A549 (cell line): ENCODE measurements around the gene NFILZ.

ENCODE experiments used
- CHD4 ChIP-seq: fragments of 200-600 bp; sonication (generic); IDR thresholded peaks from 2 replicates; pipeline ENCODE4 v1.6.1; 2016; ENCODE audit warnings: antibody characterized with exemption, mild to moderate bottlenecking, borderline replicate concordance
- EP300 ChIP-seq, 2 experiments: fragments of >200 bp; sonication (Bioruptor Twin); formaldehyde crosslinking; IDR thresholded peaks; 2 replicates in 1 of 2; 3 replicates in 1 of 2; pipeline ENCODE4 v1.6.1; 2016 to 2017
- GATA3 ChIP-seq: IDR thresholded peaks from 2 replicates; pipeline ENCODE4 v1.6.1; 2012; ENCODE audit warnings: borderline replicate concordance
- HEYL ChIP-seq: fragments of 250-450 bp; sonication (Bioruptor Pico); IDR thresholded peaks from 2 replicates; pipeline ENCODE4 v1.8.0; 2021; ENCODE audit warnings: mild to moderate bottlenecking, moderate library complexity
- JUNB ChIP-seq: fragments of >200 bp; sonication (Bioruptor Twin); formaldehyde crosslinking; IDR thresholded peaks from 2 replicates; pipeline ENCODE4 v1.6.1; 2016
- NFE2L2 ChIP-seq: fragments of 150-350 bp; conservative IDR thresholded peaks from 2 replicates; pipeline ENCODE4 v1.6.1; 2014; ENCODE audit warnings: low read length
- POLR2A ChIP-seq: IDR thresholded peaks from 2 replicates; pipeline ENCODE4 v1.6.1; 2012; ENCODE audit warnings: mild to moderate bottlenecking, low read length
- POLR2AphosphoS2 ChIP-seq: conservative IDR thresholded peaks from 2 replicates; pipeline ENCODE4 v1.6.1; 2012; ENCODE audit warnings: low read length, improper control_type of control experiment, inconsistent platforms
- RFX5 ChIP-seq: fragments of 450-650 bp; IDR thresholded peaks from 2 replicates; pipeline ENCODE4 v1.7.1; 2014; ENCODE audit warnings: antibody characterized with exemption, mild to moderate bottlenecking, moderate library complexity
- SMC3 ChIP-seq: fragments of >200 bp; sonication (Bioruptor Twin); formaldehyde crosslinking; IDR thresholded peaks from 3 replicates; pipeline ENCODE4 v1.6.1; 2018; ENCODE audit warnings: inconsistent platforms
- TF ChIP-seq, protein P1 (sequence below): fragments of >200 bp; sonication (Bioruptor Twin); formaldehyde crosslinking; IDR thresholded peaks from 3 replicates; pipeline ENCODE4 v1.5.1; 2016
- TF ChIP-seq, protein P2 (sequence below): IDR thresholded peaks from 2 replicates; pipeline ENCODE4 v1.6.1; 2012
- TF ChIP-seq, protein P3 (sequence below): IDR thresholded peaks from 2 replicates; pipeline ENCODE4 v1.6.1; 2012
- TF ChIP-seq, protein P4 (sequence below): fragments of >200 bp; sonication (Bioruptor Twin); formaldehyde crosslinking; IDR thresholded peaks from 3 replicates; pipeline ENCODE4 v1.6.1; 2016

DNA sequence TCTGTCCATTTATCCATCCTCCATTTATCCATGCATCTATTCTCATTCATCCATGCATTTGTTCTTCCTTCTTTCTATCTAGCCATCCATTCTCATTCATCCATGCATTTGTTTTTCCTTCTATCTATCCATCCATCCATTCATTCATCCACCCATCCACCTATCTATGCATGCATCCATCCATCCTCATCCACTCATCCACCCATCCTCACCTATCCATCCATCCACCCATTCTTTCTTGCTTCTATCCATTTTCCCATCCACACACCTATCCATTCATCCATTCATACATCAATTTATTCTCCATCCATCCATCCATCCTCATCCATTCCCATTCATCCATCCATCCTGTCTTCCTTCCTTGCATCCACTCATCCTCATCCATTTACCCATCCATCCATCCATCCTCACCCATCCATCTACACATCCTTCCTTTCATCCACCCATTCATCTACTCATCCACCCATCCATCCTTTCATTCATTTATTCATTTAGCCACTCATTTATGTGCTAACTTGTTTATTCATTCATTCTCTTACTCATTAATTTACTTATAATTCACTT is 47.9 kb downstream of the NFILZ start:
- no peak for TF ChIP-seq EP300 (IDR thresholded peaks at IDR 0.05)
- TF ChIP-seq, protein P1, sequence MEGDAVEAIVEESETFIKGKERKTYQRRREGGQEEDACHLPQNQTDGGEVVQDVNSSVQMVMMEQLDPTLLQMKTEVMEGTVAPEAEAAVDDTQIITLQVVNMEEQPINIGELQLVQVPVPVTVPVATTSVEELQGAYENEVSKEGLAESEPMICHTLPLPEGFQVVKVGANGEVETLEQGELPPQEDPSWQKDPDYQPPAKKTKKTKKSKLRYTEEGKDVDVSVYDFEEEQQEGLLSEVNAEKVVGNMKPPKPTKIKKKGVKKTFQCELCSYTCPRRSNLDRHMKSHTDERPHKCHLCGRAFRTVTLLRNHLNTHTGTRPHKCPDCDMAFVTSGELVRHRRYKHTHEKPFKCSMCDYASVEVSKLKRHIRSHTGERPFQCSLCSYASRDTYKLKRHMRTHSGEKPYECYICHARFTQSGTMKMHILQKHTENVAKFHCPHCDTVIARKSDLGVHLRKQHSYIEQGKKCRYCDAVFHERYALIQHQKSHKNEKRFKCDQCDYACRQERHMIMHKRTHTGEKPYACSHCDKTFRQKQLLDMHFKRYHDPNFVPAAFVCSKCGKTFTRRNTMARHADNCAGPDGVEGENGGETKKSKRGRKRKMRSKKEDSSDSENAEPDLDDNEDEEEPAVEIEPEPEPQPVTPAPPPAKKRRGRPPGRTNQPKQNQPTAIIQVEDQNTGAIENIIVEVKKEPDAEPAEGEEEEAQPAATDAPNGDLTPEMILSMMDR: no peak
- TF ChIP-seq, protein P2, sequence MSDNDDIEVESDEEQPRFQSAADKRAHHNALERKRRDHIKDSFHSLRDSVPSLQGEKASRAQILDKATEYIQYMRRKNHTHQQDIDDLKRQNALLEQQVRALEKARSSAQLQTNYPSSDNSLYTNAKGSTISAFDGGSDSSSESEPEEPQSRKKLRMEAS: no peak
- TF ChIP-seq GATA3: no peak
- TF ChIP-seq JUNB: no peak
- TF ChIP-seq CHD4: no peak
- TF ChIP-seq NFE2L2: no peak
- no peak for TF ChIP-seq SMC3
- no peak for TF ChIP-seq POLR2A
- TF ChIP-seq RFX5: no peak
- TF ChIP-seq POLR2AphosphoS2: no peak
- no peak for TF ChIP-seq HEYL (CRISPR knock-in tag)
- TF ChIP-seq, protein P3, sequence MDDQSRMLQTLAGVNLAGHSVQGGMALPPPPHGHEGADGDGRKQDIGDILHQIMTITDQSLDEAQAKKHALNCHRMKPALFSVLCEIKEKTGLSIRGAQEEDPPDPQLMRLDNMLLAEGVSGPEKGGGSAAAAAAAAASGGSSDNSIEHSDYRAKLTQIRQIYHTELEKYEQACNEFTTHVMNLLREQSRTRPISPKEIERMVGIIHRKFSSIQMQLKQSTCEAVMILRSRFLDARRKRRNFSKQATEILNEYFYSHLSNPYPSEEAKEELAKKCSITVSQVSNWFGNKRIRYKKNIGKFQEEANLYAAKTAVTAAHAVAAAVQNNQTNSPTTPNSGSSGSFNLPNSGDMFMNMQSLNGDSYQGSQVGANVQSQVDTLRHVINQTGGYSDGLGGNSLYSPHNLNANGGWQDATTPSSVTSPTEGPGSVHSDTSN: no peak
- TF ChIP-seq, protein P4, sequence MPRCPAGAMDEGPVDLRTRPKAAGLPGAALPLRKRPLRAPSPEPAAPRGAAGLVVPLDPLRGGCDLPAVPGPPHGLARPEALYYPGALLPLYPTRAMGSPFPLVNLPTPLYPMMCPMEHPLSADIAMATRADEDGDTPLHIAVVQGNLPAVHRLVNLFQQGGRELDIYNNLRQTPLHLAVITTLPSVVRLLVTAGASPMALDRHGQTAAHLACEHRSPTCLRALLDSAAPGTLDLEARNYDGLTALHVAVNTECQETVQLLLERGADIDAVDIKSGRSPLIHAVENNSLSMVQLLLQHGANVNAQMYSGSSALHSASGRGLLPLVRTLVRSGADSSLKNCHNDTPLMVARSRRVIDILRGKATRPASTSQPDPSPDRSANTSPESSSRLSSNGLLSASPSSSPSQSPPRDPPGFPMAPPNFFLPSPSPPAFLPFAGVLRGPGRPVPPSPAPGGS: no peak
